HepG2 (cell line): ENCODE results near the gene NUDT17. TPM values are rescaled to one million over a fixed set of nuclear protein-coding genes. Genes with fewer than 3 reads are reported as not detected.
A peak's percentile ranks its signal among the peaks of the same experiment; 100 is the strongest.

Source experiments
- ATAC-seq: fragments of 200-7000 bp; cut with Tn5 transposase; 3 replicates; pipeline ENCODE4 v1.9.1; 2020; ENCODE audit warnings: mild to moderate bottlenecking, moderate library complexity
- BruUV-seq: library from RNA; stranded (reverse); fragments of 400-500 nt; replicated peaks from 2 replicates; lab custom pipeline; 2021; lab: Mats Ljungman, UMichigan
- CTCF ChIA-PET: fragments of 300-600 bp; formaldehyde crosslinking; extraction: SDS; loops from one replicate; lab custom pipeline; 2021; ENCODE audit warnings: low total read pairs, inconsistent platforms, low intra/inter-chr PET ratio; lab: Yijun Ruan, JAX
- POLR2A ChIA-PET: fragments of 350-600 bp; sonication (Branson Sonifier 250); formaldehyde crosslinking; loops from one replicate; lab custom pipeline; 2020; ENCODE audit warnings: antibody characterized with exemption, inconsistent platforms; lab: Yijun Ruan, JAX
- DNase-seq: peaks from one replicate; pipeline ENCODE4 v3.0.0-alpha.2; 2015; ENCODE audit warnings: low spot score
- FAIRE-seq: peaks from 3 replicates; lab custom pipeline; 2011; peaks lifted over from hg19 to GRCh38; lab: Jason Lieb, UNC
- H2AFZ ChIP-seq: one replicate; pipeline ENCODE4 v1.6.1; 2011; ENCODE audit warnings: low read length, inconsistent platforms
- H3K27ac ChIP-seq: fragments of 300-600 bp; 3 replicates; pipeline ENCODE4 v1.8.0; 2011; ENCODE audit warnings: mixed run types, mild to moderate bottlenecking, mixed read lengths, low read length, inconsistent platforms; ENCODE audit not compliant: insufficient read depth; ENCODE audit errors: extremely low read length
- H3K27me3 ChIP-seq, 2 experiments: fragments of 200-600 bp in 1 of 2; 2 replicates in 1 of 2; 3 replicates in 1 of 2; pipeline versions ENCODE4 v1.6.0 to v1.8.0; 2011; ENCODE audit warnings: low read length in 2 of 2, mild to moderate bottlenecking in 2 of 2, moderate library complexity in 2 of 2, inconsistent platforms in 1 of 2; ENCODE audit not compliant: insufficient read depth in 2 of 2, control insufficient read depth in 1 of 2
- H3K36me3 ChIP-seq, 2 experiments: fragments of 200-600 bp in 1 of 2; replicated peaks in 1 of 2; 2 replicates in 1 of 2; 3 replicates in 1 of 2; pipeline versions ENCODE4 v1.5.1 to v1.8.0; 2011; ENCODE audit warnings: low read length in 2 of 2, inconsistent platforms in 1 of 2; ENCODE audit not compliant: insufficient read depth in 2 of 2, control insufficient read depth in 1 of 2
- H3K4me1 ChIP-seq: 2 replicates; pipeline ENCODE4 v1.5.1; 2012; ENCODE audit warnings: low read length, inconsistent platforms; ENCODE audit not compliant: insufficient read depth
- H3K4me2 ChIP-seq: 2 replicates; pipeline ENCODE4 v1.6.0; 2011; ENCODE audit warnings: low read depth, low read length, inconsistent platforms
- H3K4me3 ChIP-seq, 3 experiments: fragments of 200-600 bp in 1 of 3; sonication (generic), shearing (Covaris generic) in 1 of 3; replicated peaks in 1 of 3; 2 replicates each; pipeline ENCODE4 v1.5.1; 2011 to 2016; ENCODE audit warnings: low read length in 3 of 3, inconsistent platforms in 2 of 3, low read depth in 2 of 3, mild to moderate bottlenecking in 2 of 3, control low read depth in 1 of 3, mixed read lengths in 1 of 3; ENCODE audit not compliant: insufficient read depth in 1 of 3
- H3K79me2 ChIP-seq: one replicate; pipeline ENCODE4 v1.6.1; 2011; ENCODE audit warnings: low read length, inconsistent platforms; ENCODE audit not compliant: insufficient read depth
- H3K9ac ChIP-seq: 2 replicates; pipeline ENCODE4 v1.6.0; 2011; ENCODE audit warnings: mild to moderate bottlenecking, low read depth, low read length, inconsistent platforms; ENCODE audit not compliant: insufficient read depth
- H3K9me3 ChIP-seq: 2 replicates; pipeline ENCODE4 v1.5.1; 2012; ENCODE audit warnings: mild to moderate bottlenecking, low read length
- H4K20me1 ChIP-seq: 2 replicates; pipeline ENCODE4 v1.6.0; 2011; ENCODE audit warnings: inconsistent platforms, mild to moderate bottlenecking, low read length, moderate library complexity; ENCODE audit not compliant: insufficient read depth
- HNF4G ChIP-seq, 2 experiments: sonication (generic) in 1 of 2; formaldehyde crosslinking in 1 of 2; IDR thresholded peaks; 2 replicates each; pipeline versions ENCODE4 v1.4.0 to v1.6.1; 2011 to 2020; ENCODE audit warnings: borderline replicate concordance in 2 of 2, low read depth in 2 of 2, mild to moderate bottlenecking in 2 of 2, low read length in 1 of 2, missing genetic modification reagents in 1 of 2, moderate library complexity in 1 of 2
- JARID2 ChIP-seq: sonication (generic); formaldehyde crosslinking; IDR thresholded peaks from 2 replicates; pipeline ENCODE4 v1.8.1; 2023; ENCODE audit warnings: missing genetic modification reagents, inconsistent platforms; ENCODE audit not compliant: insufficient replicate concordance
- KDM6A ChIP-seq: IDR thresholded peaks from 2 replicates; pipeline ENCODE4 v1.6.1; 2016; ENCODE audit warnings: low read depth
- KLF6 ChIP-seq: IDR thresholded peaks from 2 replicates; pipeline ENCODE4 v1.8.0; 2016; ENCODE audit warnings: missing biosample characterization, missing genetic modification reagents
- NR1H2 ChIP-seq: sonication (generic); formaldehyde crosslinking; IDR thresholded peaks from 2 replicates; pipeline ENCODE4 v1.8.1; 2022; ENCODE audit warnings: low read depth, missing genetic modification reagents, borderline replicate concordance
- REL ChIP-seq: sonication (generic); formaldehyde crosslinking; conservative IDR thresholded peaks from 2 replicates; pipeline ENCODE4 v1.8.0; 2022; ENCODE audit warnings: mild to moderate bottlenecking, missing genetic modification reagents, moderate library complexity
- SRSF4 ChIP-seq: fragments of 200-400 bp; formaldehyde crosslinking; IDR thresholded peaks from one replicate; pipeline ENCODE4 v1.6.1; 2018; ENCODE audit warnings: mild to moderate bottlenecking, low read depth, low read length, moderate library complexity; ENCODE audit not compliant: poor library complexity, severe bottlenecking
- XRCC5 ChIP-seq: fragments of 200-400 bp; formaldehyde crosslinking; optimal IDR thresholded peaks from 2 replicates; pipeline ENCODE3; 2017; ENCODE audit warnings: mild to moderate bottlenecking, low read length
- ZBTB3 ChIP-seq: sonication (generic); formaldehyde crosslinking; IDR thresholded peaks from 2 replicates; pipeline ENCODE4 v1.4.0; 2020; ENCODE audit warnings: low read depth, mild to moderate bottlenecking, moderate library complexity, missing genetic modification reagents, borderline replicate concordance
- ZNF12 ChIP-seq: sonication (generic); formaldehyde crosslinking; IDR thresholded peaks from 2 replicates; pipeline ENCODE4 v1.5.0; 2020; ENCODE audit warnings: missing genetic modification reagents
- ZNF205 ChIP-seq: IDR thresholded peaks from 2 replicates; pipeline ENCODE4 v1.6.1; 2018; ENCODE audit warnings: missing biosample characterization, missing genetic modification reagents
- ZNF644 ChIP-seq: IDR thresholded peaks from 2 replicates; pipeline ENCODE4 v1.6.1; 2016; ENCODE audit warnings: low read depth
- ZNF678 ChIP-seq: sonication (generic); formaldehyde crosslinking; IDR thresholded peaks from 2 replicates; pipeline ENCODE4 v1.4.0; 2020; ENCODE audit warnings: mild to moderate bottlenecking, missing genetic modification reagents
- WGBS: methylation state at CpG from one replicate; pipeline ENCODE4 v1.1.6; 2017; ENCODE audit warnings: low lambda C conversion rate; 5-methylcytosine and 5-hydroxymethylcytosine counted together
- in situ Hi-C: cut with HindIII; loops from 2 replicates; pipeline ENCODE4 v1.10.0; 2017; ENCODE audit warnings: low pct_unique_long_range_greater_than_20kb; ENCODE audit not compliant: extremely low pct_ligation_motif_present
- intact Hi-C: fragments of 100-400 bp; cut with micrococcal nuclease; formaldehyde crosslinking; loops from one replicate; pipeline ENCODE4 v1.10.0; 2022; ENCODE audit not compliant: unreplicated experiment
- polyA plus RNA-seq, 8 experiments: library from polyadenylated mRNA; depleted of rRNA in 3 of 8; stranded (reverse) in 7 of 8; unstranded in 1 of 8; fragments of >200 nt; fragmentation: Illumina TruSeq in 4 of 8; extraction: Trizol in 4 of 8; gene quantifications; 2 replicates each; pipeline versions ENCODE4 v1.2.1 to v1.2.3, GENCODE V29; 2011 to 2016; ENCODE audit warnings: low read depth in 4 of 8, missing spikeins in 1 of 8, mixed read lengths in 1 of 8; ENCODE audit not compliant: insufficient read depth in 1 of 8
- total RNA-seq, 5 experiments: library from RNA; depleted of rRNA; stranded (reverse); fragments of >200 nt; fragmentation: Illumina TruSeq; extraction: Trizol; gene quantifications; 2 replicates each; pipeline ENCODE4 v1.2.3, GENCODE V29; 2016; ENCODE audit warnings: low read depth in 1 of 5
- TF ChIP-seq, protein P1 (sequence below): sonication (generic); formaldehyde crosslinking; IDR thresholded peaks from 2 replicates; pipeline ENCODE4 v1.4.0; 2020; ENCODE audit warnings: missing genetic modification reagents
- TF ChIP-seq, protein P2 (sequence below): sonication (generic); formaldehyde crosslinking; IDR thresholded peaks from 2 replicates; pipeline ENCODE4 v1.8.1; 2023; ENCODE audit warnings: mild to moderate bottlenecking, inconsistent platforms, moderate library complexity, missing genetic modification reagents, borderline replicate concordance
- TF ChIP-seq, protein P3 (sequence below): IDR thresholded peaks from 2 replicates; pipeline ENCODE4 v1.6.1; 2016; ENCODE audit warnings: missing biosample characterization, missing genetic modification reagents, low read depth
- TF ChIP-seq, protein P4 (sequence below): sonication (generic); formaldehyde crosslinking; IDR thresholded peaks from 2 replicates; pipeline ENCODE4 v1.5.1; 2020; ENCODE audit warnings: missing genetic modification reagents, mild to moderate bottlenecking, borderline replicate concordance
- TF ChIP-seq, protein P5 (sequence below): sonication (generic); formaldehyde crosslinking; IDR thresholded peaks from 2 replicates; pipeline ENCODE4 v1.4.0; 2020; ENCODE audit warnings: mild to moderate bottlenecking, missing genetic modification reagents

Gene NUDT17
- total and polyA plus RNA-seq, 2 of the 13 experiments (the other 11 are each of a cell fraction or from before 2014, with no cell fraction given): 2.6 to 5.8 TPM

DNA sequence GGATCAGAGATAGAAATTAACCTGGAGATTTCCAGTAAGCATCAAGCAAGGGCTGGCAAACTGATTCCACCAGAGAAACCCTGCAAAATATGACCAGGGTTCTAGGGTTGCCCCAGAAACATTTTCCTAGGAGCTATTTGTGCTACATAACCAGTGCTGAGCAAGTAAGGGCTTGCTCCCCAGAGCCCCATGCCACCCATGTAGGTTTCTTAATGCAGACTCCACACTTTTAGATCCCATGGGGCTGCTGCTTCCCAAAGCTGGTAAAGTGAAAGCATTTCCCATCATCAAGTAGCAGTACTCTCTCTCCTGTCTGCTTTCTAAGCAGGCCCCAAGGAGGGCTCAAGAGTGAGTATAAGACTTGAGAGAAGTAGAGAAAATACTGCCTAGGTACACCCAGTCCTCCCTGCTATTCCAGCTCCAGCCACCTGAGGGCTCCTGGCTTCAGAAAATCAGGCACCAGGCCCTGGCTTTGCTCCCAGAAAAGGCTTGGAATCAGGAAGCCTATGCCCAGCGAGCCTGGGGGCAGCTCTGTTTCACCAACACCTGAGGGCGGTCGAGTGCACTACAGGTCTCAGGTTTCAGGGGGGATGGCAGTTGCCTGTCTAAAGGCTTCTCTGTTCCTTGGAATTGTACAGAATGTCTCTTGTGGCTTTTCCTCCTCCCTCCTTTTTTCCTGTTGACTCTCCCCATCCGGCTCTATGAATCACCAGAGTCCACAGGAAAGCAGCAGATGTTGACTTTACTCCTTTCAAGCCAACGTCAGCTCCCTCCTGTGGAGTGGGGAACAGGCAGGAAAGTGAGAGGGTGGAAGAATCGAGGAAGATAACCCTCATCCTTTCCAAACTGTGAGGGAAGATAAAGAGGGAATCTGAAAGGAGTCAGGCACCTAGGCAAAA is 46.4 kb downstream of the NUDT17 start:
- no TSS peak for BruUV-seq
- Histone ChIP-seq H3K79me2 (no peaks in the 10 kb centered on the region), H3K9ac (peak overlapping the region; percentile 47), H3K9me3 (no peaks in the 10 kb centered on the region), H2AFZ (peak overlapping the region; percentile 57), H3K4me3 (peak overlapping the region in 1 of 3 experiments; percentile 21; a peak in 2 of 6 replicates), H3K4me2 (peak overlapping the region; percentile 71), H4K20me1 (no peaks in the 10 kb centered on the region), H3K27ac (peak overlapping the region; percentile 63), H3K36me3 (no peaks in the 10 kb centered on the region), H3K4me1 (peaks cover 81% of the 10 kb centered on the region), H3K27me3 (no peaks in the 10 kb centered on the region)
- ChIA-PET POLR2A (interaction anchor here (0.6 to 2.9 kb wide), 18 partner anchors 11 to 161 kb away, joined by 3 to 29 read pairs (median 4); partner anchors contain the start of genes ANKRD34A, ITGA10, NUDT17 and PEX11B), CTCF (interaction anchor here (0.9 to 3.3 kb wide), 8 partner anchors 9 to 121 kb away, joined by 3 to 93 read pairs (median 7); partner anchors contain the start of genes ITGA10, RBM8A and TXNIP)
- in situ Hi-C loops (no loop called here), intact Hi-C loops (loop anchor here (1.0 to 5.0 kb wide), 6 partner anchors 18 to 121 kb away; partner anchors contain the start of genes ITGA10, LIX1L, PIAS3 and RBM8A)
- 2% methylated on average over 6 of the region's 6 CpGs for WGBS
- DNase-seq: peak; percentile 99
- FAIRE-seq: peak; percentile 93
- peak; percentile 94 for ATAC-seq
- TF ChIP-seq, protein P1, sequence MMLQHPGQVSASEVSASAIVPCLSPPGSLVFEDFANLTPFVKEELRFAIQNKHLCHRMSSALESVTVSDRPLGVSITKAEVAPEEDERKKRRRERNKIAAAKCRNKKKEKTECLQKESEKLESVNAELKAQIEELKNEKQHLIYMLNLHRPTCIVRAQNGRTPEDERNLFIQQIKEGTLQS (CRISPR knock-in tag): peak; percentile 85
- 0 out of 2 replicates have a peak, but pooled peaks have one; percentile 48 for TF ChIP-seq ZNF644 (CRISPR knock-in tag)
- no peak for TF ChIP-seq SRSF4
- no peak for TF ChIP-seq ZNF678 (CRISPR knock-in tag)
- peak; percentile 96 for TF ChIP-seq XRCC5
- TF ChIP-seq, protein P2, sequence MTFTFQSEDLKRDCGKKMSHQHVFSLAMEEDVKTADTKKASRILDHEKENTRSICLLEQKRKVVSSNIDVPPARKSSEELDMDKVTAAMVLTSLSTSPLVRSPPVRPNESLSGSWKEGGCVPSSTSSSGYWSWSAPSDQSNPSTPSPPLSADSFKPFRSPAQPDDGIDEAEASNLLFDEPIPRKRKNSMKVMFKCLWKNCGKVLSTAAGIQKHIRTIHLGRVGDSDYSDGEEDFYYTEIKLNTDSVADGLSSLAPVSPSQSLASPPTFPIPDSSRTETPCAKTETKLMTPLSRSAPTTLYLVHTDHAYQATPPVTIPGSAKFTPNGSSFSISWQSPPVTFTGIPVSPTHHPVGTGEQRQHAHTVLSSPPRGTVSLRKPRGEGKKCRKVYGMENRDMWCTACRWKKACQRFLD (CRISPR knock-in tag): no peak
- no peak for TF ChIP-seq ZNF205 (CRISPR knock-in tag)
- no peak for TF ChIP-seq JARID2 (CRISPR knock-in tag)
- TF ChIP-seq REL: no peak
- TF ChIP-seq, protein P3, sequence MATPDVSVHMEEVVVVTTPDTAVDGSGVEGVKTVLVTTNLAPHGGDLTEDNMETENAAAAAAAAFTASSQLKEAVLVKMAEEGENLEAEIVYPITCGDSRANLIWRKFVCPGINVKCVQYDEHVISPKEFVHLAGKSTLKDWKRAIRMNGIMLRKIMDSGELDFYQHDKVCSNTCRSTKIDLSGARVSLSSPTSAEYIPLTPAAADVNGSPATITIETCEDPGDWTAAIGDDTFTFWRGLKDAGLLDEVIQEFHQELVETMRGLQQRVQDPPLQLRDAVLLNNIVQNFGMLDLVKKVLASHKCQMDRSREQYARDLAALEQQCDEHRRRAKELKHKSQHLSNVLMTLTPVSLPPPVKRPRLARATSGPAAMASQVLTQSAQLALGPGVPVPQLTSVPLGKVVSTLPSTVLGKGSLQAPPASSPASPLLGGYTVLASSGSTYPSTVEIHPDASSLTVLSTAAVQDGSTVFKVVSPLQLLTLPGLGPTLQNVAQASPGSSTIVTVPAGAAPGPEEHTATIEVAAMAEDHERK (CRISPR knock-in tag): no peak
- TF ChIP-seq NR1H2 (CRISPR knock-in tag): no peak
- TF ChIP-seq ZBTB3 (CRISPR knock-in tag): no peak
- TF ChIP-seq HNF4G (IDR thresholded peaks at IDR 0.05; ENCODE audit: borderline replicate concordance, low read depth, low read length): no peak; the same call in 1 of the 2 replicates
- peak; percentile 51; the same call in 1 of the 2 replicates for TF ChIP-seq HNF4G (CRISPR knock-in tag; IDR thresholded peaks at IDR 0.05; ENCODE audit: borderline replicate concordance, low read depth)
- TF ChIP-seq, protein P4, sequence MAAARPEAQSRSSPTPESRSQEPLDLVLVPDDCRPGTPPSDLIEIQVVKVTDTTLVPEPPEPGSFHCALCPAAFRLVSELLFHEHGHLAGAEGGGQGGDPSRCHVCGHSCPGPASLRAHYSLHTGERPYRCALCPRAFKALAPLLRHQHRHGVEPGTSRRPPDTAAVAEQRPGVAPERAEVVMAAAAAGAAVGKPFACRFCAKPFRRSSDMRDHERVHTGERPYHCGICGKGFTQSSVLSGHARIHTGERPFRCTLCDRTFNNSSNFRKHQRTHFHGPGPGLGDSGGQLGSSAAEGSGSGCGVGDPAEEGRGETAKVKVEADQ: no peak
- TF ChIP-seq KDM6A (CRISPR knock-in tag): peak; percentile 73; the same call in 1 of the 2 replicates
- TF ChIP-seq, protein P5, sequence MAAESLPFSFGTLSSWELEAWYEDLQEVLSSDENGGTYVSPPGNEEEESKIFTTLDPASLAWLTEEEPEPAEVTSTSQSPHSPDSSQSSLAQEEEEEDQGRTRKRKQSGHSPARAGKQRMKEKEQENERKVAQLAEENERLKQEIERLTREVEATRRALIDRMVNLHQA (CRISPR knock-in tag): no peak
- TF ChIP-seq ZNF12: peak; percentile 59
- no peak for TF ChIP-seq KLF6 (CRISPR knock-in tag)
